ENCODE results near the gene DBN1. TPM values are rescaled to one million over a fixed set of nuclear protein-coding genes. Genes with fewer than 3 reads are reported as not detected.

The DBN1 gene
- polyA plus RNA-seq, 4 donors: 1.6 to 32.0 (median 14.2) TPM

DNA sequence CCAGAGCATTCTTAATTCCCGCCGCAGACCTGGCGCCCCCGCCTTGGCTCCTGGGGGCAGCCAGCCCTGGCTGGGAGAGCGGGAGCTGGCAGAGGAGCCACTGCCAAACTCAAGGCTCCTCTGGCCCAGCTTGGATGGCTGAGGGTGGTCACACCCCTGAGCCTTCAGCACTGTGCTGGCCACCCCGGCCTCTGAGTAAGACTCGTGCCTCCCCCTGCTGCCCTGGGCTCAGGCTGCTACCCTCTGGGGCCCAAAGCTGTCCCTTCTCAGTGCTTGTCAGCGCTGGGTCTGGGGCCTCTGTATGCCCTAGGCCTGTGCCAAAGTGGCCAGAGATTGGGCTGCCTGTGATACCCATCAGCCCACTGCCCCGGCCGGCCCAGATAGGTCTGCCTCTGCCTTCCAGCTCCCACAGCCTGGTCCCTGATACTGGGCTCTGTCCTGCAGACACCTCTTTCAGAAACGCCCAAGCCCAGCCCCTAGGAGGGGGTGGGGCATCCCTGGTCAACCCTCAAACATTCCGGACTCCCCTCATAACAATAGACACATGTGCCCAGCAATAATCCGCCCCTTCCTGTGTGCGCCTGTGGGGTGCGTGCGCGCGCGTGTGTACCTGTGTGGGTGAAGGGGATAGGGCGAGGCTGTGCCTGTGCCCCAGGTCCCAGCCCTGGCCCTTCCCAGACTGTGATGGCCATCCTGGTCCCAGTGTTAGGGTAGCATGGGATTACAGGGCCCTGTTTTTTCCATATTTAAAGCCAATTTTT lies 31.2 kb downstream of the DBN1 start:
- 88 to 94% (median 91%) methylated on average over 20 of the region's 20 CpGs for WGBS, 3 donors
- peaks cover 7 to 51% (median 15%) of the 10 kb centered on the region in 3 donors for H3K36me3 ChIP-seq (ENCODE audit: control insufficient read depth in 3 of 3, insufficient read depth in 2 of 3, low read depth in 1 of 3, low read length in 3 of 3)
- DNase-seq: no peak
- no peak overlapping the region for H3K4me3 ChIP-seq (ENCODE audit: low read depth in 1 of 3, low read length in 3 of 3)
- no peak overlapping the region for H3K27ac ChIP-seq (ENCODE audit: low read depth in 1 of 3, low read length in 2 of 3)
- peaks cover 0 to 15% (median 0%) of the 10 kb centered on the region in 3 donors for H3K27me3 ChIP-seq (ENCODE audit: control insufficient read depth in 3 of 3, insufficient read depth in 3 of 3, low read length in 3 of 3)
- H3K4me1 ChIP-seq (ENCODE audit: control insufficient read depth in 3 of 3, insufficient read depth in 2 of 3, low read depth in 1 of 3, low read length in 2 of 3): peaks cover 0 to 7% (median 2%) of the 10 kb centered on the region in 3 donors
- no peaks in the 10 kb centered on the region for H3K9me3 ChIP-seq (ENCODE audit: control insufficient read depth in 2 of 2, insufficient read depth in 1 of 2, low read depth in 1 of 2, low read length in 1 of 2)
- no peak for FAIRE-seq

DNA sequence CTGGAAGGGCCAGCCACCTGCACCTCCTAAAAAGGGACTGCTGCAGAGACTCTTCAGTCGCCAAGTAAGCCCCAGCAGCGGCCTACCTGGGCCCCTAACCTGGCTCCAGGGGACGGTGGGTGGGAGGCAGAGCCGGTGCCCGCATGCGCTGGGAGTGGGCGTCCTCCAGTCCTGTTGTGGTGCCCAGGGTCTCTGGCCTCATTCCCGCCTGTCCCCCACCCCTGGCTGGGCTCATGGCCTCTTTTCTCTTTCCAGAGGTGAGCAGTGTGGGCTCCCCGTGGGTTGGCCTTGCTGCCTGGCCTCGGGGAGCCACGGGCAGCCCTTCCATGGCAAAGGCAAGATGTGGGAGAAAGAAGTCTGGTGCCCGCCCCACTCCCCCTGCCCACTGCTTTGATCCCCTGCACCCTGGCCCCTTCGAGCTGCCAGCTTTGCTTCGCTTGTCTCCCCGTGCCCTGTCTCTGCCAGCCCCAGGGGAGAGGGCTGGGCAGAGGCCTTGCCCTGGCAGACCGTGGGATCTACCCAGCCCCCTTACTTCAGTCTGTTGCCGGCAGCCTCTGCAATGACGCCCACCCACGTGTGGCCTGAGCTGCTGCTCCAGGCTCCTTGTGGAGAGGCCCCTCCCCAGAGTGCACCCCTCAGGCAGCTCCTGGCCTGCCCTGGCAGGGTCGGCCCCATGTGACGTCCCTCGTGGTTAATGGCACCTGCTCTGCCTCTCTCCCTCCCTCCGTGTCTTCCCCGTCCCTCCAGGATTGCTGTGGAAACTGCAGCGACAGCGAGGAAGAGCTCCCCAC lies 32.2 kb downstream of the DBN1 start:
- Histone ChIP-seq H3K36me3 (ENCODE audit: control insufficient read depth in 3 of 3, insufficient read depth in 2 of 3, low read depth in 1 of 3, low read length in 3 of 3) (peaks cover 10 to 60% (median 15%) of the 10 kb centered on the region in 3 donors), H3K4me3 (ENCODE audit: low read depth in 1 of 3, low read length in 3 of 3) (no peak overlapping the region), H3K4me1 (ENCODE audit: control insufficient read depth in 3 of 3, insufficient read depth in 2 of 3, low read depth in 1 of 3, low read length in 2 of 3) (peaks cover 0 to 4% (median 1%) of the 10 kb centered on the region in 3 donors), H3K27ac (ENCODE audit: low read depth in 1 of 3, low read length in 2 of 3) (no peak overlapping the region), H3K9me3 (ENCODE audit: control insufficient read depth in 2 of 2, insufficient read depth in 1 of 2, low read depth in 1 of 2, low read length in 1 of 2) (no peaks in the 10 kb centered on the region), H3K27me3 (ENCODE audit: control insufficient read depth in 3 of 3, insufficient read depth in 3 of 3, low read length in 3 of 3) (peaks cover 0 to 12% (median 0%) of the 10 kb centered on the region in 3 donors)
- 88 to 91% (median 90%) methylated on average over 25 to 26 of the region's 26 CpGs for WGBS, 3 donors
- no peak for FAIRE-seq
- no peak for DNase-seq

DNA sequence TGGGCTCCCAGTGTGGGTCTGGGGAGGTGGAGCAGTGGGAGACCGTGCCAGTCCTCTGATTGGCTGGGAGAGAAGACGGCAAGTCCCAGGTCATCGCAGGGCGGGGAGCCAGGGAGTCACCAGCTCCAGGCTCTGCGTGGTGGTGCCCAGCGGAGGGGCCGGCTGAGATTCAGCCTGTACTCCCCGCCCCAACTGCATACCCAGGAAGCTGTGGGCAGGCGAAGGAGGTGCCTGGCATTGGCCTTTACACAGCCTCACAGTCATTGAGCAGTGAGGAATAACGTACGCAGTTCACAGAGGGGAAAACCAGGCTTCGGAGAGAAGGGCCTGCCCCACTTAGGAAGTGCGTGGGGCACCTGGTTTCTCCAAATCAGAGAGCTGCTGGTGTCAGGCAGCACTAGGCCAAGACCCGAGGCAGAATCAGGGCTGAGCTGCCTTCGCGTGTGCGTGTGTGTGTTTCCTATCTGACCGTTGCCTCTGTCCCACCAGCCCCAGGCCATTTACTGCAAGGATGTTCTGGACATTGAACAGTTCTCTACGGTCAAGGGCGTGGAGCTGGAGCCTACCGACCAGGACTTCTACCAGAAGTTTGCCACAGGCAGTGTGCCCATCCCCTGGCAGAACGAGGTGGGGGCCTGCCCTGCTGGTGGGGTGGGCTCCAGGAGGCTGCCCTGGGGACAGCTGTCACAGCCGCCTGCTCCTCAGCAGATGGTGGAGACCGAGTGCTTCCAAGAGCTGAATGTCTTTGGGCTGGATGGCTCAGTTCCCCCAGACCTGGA lies 33.0 kb downstream of the DBN1 start:
- Histone ChIP-seq H3K27ac (ENCODE audit: low read depth in 1 of 3, low read length in 2 of 3) (no peak overlapping the region), H3K4me1 (ENCODE audit: control insufficient read depth in 3 of 3, insufficient read depth in 2 of 3, low read depth in 1 of 3, low read length in 2 of 3) (no peaks in the 10 kb centered on the region), H3K36me3 (ENCODE audit: control insufficient read depth in 3 of 3, insufficient read depth in 2 of 3, low read depth in 1 of 3, low read length in 3 of 3) (peaks cover 13 to 68% (median 15%) of the 10 kb centered on the region in 3 donors), H3K9me3 (ENCODE audit: control insufficient read depth in 2 of 2, insufficient read depth in 1 of 2, low read depth in 1 of 2, low read length in 1 of 2) (no peaks in the 10 kb centered on the region), H3K4me3 (ENCODE audit: low read depth in 1 of 3, low read length in 3 of 3) (no peak overlapping the region), H3K27me3 (ENCODE audit: control insufficient read depth in 3 of 3, insufficient read depth in 3 of 3, low read length in 3 of 3) (peaks cover 0 to 4% (median 0%) of the 10 kb centered on the region in 3 donors)
- 88 to 93% (median 88%) methylated on average over 24 of the region's 24 CpGs for WGBS, 3 donors
- no peak for DNase-seq
- FAIRE-seq: no peak

DNA sequence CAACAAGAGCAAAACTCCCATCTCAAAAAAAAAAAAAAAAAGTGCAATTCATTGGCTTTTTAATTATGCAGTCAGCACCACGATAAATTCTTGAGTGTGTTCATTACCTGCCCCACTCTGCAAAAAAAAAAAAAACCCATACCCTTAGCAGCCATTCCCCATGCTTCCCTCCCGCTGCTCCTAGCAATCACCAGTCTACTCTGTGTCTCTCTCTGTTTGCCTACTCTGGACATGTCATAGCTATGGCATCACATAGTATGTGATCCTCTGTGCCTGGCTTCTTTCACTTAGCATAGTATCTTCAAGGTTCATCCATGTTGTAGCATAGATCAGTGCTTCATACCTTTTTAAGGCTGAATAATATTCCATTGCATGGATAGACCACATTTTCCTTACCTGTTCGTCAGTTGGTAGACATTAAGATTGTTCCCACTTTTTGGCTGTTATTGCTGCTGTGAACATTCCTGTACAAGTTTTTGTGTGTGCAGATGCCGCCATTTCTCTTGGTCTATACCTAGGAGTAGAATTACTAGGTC lies 33.8 kb downstream of the DBN1 start:
- Histone ChIP-seq H3K4me3 (ENCODE audit: low read depth in 1 of 3, low read length in 3 of 3) (no peak overlapping the region), H3K27me3 (ENCODE audit: control insufficient read depth in 3 of 3, insufficient read depth in 3 of 3, low read length in 3 of 3) (no peaks in the 10 kb centered on the region), H3K4me1 (ENCODE audit: control insufficient read depth in 3 of 3, insufficient read depth in 2 of 3, low read depth in 1 of 3, low read length in 2 of 3) (no peaks in the 10 kb centered on the region), H3K27ac (ENCODE audit: low read depth in 1 of 3, low read length in 2 of 3) (no peak overlapping the region), H3K36me3 (ENCODE audit: control insufficient read depth in 3 of 3, insufficient read depth in 2 of 3, low read depth in 1 of 3, low read length in 3 of 3) (peaks cover 13 to 76% (median 20%) of the 10 kb centered on the region in 3 donors), H3K9me3 (ENCODE audit: control insufficient read depth in 2 of 2, insufficient read depth in 1 of 2, low read depth in 1 of 2, low read length in 1 of 2) (no peaks in the 10 kb centered on the region)
- FAIRE-seq: no peak
- 95 to 99% (median 95%) methylated on average over 4 of the region's 4 CpGs for whole genome bisulfite sequencing, 3 donors
- DNase-seq: no peak

DNA sequence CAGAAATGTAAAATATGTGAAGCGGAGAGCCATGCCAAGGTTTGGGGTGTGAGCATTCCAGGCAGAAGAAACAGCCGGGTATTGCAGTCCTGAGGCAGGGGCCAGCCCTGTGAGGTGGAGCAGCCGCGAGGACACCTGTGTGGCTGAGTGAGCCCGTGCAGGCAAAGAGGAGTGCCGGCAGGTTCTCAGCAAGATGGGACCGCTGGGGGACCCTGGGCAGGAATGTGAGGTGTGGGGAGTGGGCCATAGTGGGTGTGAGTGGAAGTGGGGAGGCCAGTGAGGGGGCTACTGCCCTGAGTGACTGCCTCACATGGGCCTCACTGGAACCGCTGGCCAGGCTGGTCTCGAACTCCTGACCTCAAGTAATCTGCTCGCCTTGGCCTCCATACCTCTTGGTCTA lies 35.0 kb downstream of the DBN1 start:
- no peak overlapping the region for H3K4me3 ChIP-seq (ENCODE audit: low read depth in 1 of 3, low read length in 3 of 3)
- DNase-seq: no peak
- H3K27ac ChIP-seq (ENCODE audit: low read depth in 1 of 3, low read length in 2 of 3): no peak overlapping the region
- H3K9me3 ChIP-seq (ENCODE audit: control insufficient read depth in 2 of 2, insufficient read depth in 1 of 2, low read depth in 1 of 2, low read length in 1 of 2): no peaks in the 10 kb centered on the region
- no peaks in the 10 kb centered on the region for H3K4me1 ChIP-seq (ENCODE audit: control insufficient read depth in 3 of 3, insufficient read depth in 2 of 3, low read depth in 1 of 3, low read length in 2 of 3)
- no peak for FAIRE-seq
- WGBS, 3 donors: 92 to 96% (median 94%) methylated on average over 8 to 10 of the region's 10 CpGs
- H3K36me3 ChIP-seq (ENCODE audit: control insufficient read depth in 3 of 3, insufficient read depth in 2 of 3, low read depth in 1 of 3, low read length in 3 of 3): peaks cover 14 to 84% (median 20%) of the 10 kb centered on the region in 3 donors
- no peaks in the 10 kb centered on the region for H3K27me3 ChIP-seq (ENCODE audit: control insufficient read depth in 3 of 3, insufficient read depth in 3 of 3, low read length in 3 of 3)

- no peak overlapping the region for H3K4me3 ChIP-seq (ENCODE audit: low read depth in 1 of 3, low read length in 3 of 3)
- WGBS, 3 donors: 54 to 74% (median 56%) methylated on average over 4 of the region's 4 CpGs
- no peak overlapping the region for H3K27ac ChIP-seq (ENCODE audit: low read depth in 1 of 3, low read length in 2 of 3)
- no peaks in the 10 kb centered on the region for H3K4me1 ChIP-seq (ENCODE audit: control insufficient read depth in 3 of 3, insufficient read depth in 2 of 3, low read depth in 1 of 3, low read length in 2 of 3)
- peaks cover 15 to 85% (median 20%) of the 10 kb centered on the region in 3 donors for H3K36me3 ChIP-seq (ENCODE audit: control insufficient read depth in 3 of 3, insufficient read depth in 2 of 3, low read depth in 1 of 3, low read length in 3 of 3)
- FAIRE-seq: no peak
- no peaks in the 10 kb centered on the region for H3K9me3 ChIP-seq (ENCODE audit: control insufficient read depth in 2 of 2, insufficient read depth in 1 of 2, low read depth in 1 of 2, low read length in 1 of 2)
- peak in 1 of 2 donors; percentile 38 for DNase-seq
- no peaks in the 10 kb centered on the region for H3K27me3 ChIP-seq (ENCODE audit: control insufficient read depth in 3 of 3, insufficient read depth in 3 of 3, low read length in 3 of 3)
Observed at GRCh38 chr5:177437623-177438022, 35.8 kb downstream of the DBN1 start.

- no peak for DNase-seq
- H3K27ac ChIP-seq (ENCODE audit: low read depth in 1 of 3, low read length in 2 of 3): no peak overlapping the region
- no peaks in the 10 kb centered on the region for H3K4me1 ChIP-seq (ENCODE audit: control insufficient read depth in 3 of 3, insufficient read depth in 2 of 3, low read depth in 1 of 3, low read length in 2 of 3)
- H3K27me3 ChIP-seq (ENCODE audit: control insufficient read depth in 3 of 3, insufficient read depth in 3 of 3, low read length in 3 of 3): no peaks in the 10 kb centered on the region
- 93 to 95% (median 95%) methylated on average over 33 to 37 of the region's 37 CpGs for WGBS, 3 donors
- peaks cover 15 to 85% (median 21%) of the 10 kb centered on the region in 3 donors for H3K36me3 ChIP-seq (ENCODE audit: control insufficient read depth in 3 of 3, insufficient read depth in 2 of 3, low read depth in 1 of 3, low read length in 3 of 3)
- no peaks in the 10 kb centered on the region for H3K9me3 ChIP-seq (ENCODE audit: control insufficient read depth in 2 of 2, insufficient read depth in 1 of 2, low read depth in 1 of 2, low read length in 1 of 2)
- H3K4me3 ChIP-seq (ENCODE audit: low read depth in 1 of 3, low read length in 3 of 3): no peak overlapping the region
- FAIRE-seq: no peak
Observed at GRCh38 chr5:177435847-177436536, 37.4 kb downstream of the DBN1 start.
